HG03571 (cell line): Measurements from ENCODE around the gene NELFB.

Source experiments
- ATAC-seq: cut with Tn5 transposase; IDR thresholded peaks from one replicate; pipeline ENCODE4 v1.9.1; 2021; ENCODE audit not compliant: unreplicated experiment

Gene NELFB

GRCh38 chr9:137267933-137268355 is 12.8 kb downstream of the NELFB start:
- ATAC-seq = no peak

GRCh38 chr9:137268538-137269201 is 13.5 kb downstream of the NELFB start:
- ATAC-seq = no peak

- no peak for ATAC-seq
Observed at GRCh38 chr9:137269231-137269772, 14.2 kb downstream of the NELFB start.

- ATAC-seq = no peak
Observed at GRCh38 chr9:137270929-137271695, 16.0 kb downstream of the NELFB start.

GRCh38 chr9:137271696-137272076 is 16.6 kb downstream of the NELFB start:
- ATAC-seq = no peak

- no peak for ATAC-seq
Observed at GRCh38 chr9:137272241-137273094, 17.3 kb downstream of the NELFB start.

- ATAC-seq = no peak
Observed at GRCh38 chr9:137273095-137273490, 18.0 kb downstream of the NELFB start.

- ATAC-seq = no peak
Observed at GRCh38 chr9:137273611-137274320, 18.6 kb downstream of the NELFB start.

- no peak for ATAC-seq
Observed at GRCh38 chr9:137275203-137275587, 20.1 kb downstream of the NELFB start.

- ATAC-seq = no peak
Observed at GRCh38 chr9:137275588-137276472, 20.7 kb downstream of the NELFB start.

- ATAC-seq = no peak
Observed at GRCh38 chr9:137276473-137277328, 21.6 kb downstream of the NELFB start.

GRCh38 chr9:137277329-137278041 is 22.4 kb downstream of the NELFB start, which contains the start of gene TOR4A:
TSS of gene TOR4A (plus strand) at chr9:137277726. CDS start at chr9:137278690, 964 bp downstream.
- ATAC-seq = peak; percentile 58

GRCh38 chr9:137278061-137278701 is 23.1 kb downstream of the NELFB start:
- ATAC-seq = no peak

GRCh38 chr9:137278721-137279711 is 23.9 kb downstream of the NELFB start:
- no peak for ATAC-seq

- ATAC-seq = no peak
Observed at GRCh38 chr9:137279741-137280473, 24.8 kb downstream of the NELFB start.
